CD4-positive, alpha-beta T cell treated with Interleukin-4 for 4 hours (primary cell): ENCODE results near the gene C1QB.
"Not testable (repeated sequence)": the region's sequence is repeated elsewhere in the genome, so short reads cannot be mapped to it uniquely, and the experiment has no call there.

Experiments used
- DNase-seq: peaks from one replicate; pipeline ENCODE4 v3.0.0-alpha.2; 2020

The C1QB gene

DNA sequence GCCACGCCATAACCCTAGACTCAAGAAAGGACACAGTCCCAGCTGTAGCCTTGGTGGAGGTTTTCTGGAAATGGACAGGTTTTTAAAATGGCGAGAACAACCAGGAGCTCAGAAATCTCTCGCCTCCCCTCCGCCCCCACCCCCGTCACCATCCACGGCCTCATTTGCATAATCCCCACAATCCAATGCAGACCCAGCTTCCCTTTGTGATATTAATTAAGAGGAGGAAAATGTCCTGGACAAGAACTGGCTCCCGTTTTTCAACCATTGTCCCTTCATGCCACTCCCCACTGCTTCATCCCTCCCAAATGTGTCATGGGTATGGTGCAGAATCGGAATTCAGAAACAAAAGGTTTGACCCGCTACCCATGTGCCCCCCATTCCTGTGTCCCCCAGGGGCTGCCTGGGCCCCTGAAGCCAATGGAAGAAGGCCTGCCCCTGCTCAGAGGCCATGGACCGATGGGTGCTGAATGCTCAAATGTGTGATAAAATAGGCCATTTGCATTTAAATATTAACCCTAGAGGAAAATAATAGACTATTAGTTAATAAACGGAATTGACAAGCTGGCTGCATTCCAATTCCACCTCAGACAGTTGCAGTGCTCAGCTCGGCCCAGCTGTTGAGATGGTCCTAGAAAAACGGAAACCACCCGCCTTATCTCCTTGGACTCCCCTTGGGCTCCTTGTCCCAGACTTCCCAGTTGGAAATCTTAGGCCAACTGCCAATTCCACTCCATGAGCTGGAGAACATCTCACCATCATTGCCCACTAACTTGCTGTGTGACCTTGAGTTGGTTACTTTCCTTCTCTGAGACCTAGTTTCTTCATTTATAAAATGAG lies 46.9 kb downstream of the C1QB start:
- DNase-seq, result no peak

DNA sequence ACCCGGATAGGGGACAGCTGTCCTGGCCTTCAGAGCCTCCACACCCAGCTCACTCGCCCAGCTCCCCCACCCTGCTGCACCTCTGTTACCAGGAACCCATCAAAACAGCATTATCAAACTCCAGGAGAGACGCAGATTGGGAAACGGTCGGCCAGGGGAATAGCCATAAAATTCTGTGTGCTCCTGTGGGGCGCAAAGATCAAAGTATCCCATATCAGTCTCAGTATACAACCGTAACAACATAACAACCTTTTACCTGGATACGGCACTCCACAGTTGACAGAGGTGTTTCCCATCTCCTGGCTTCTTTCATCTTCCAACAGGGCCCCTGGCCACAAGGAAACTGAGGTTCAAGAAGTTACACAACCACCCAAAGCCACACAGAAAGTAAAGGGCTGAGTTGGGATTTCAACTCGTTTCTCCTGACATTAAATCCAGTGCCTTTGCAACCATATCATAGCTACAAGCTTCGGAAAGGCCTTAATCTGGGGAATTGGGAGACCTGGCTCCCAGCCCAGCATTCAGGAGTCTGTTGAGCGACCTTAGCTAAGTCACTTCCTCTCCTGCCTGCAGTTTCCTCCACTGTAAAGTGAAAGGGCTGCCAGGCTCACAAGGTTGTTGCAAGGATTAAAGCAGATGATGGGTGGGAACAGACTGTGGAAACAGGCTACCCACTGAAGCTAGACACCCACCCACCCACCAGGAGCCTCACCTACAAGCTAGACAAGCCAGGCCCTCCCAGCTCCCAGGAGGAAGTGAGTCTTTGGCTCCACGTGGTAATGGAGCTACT lies 49.5 kb downstream of the C1QB start:
- DNase-seq, result no peak

DNA sequence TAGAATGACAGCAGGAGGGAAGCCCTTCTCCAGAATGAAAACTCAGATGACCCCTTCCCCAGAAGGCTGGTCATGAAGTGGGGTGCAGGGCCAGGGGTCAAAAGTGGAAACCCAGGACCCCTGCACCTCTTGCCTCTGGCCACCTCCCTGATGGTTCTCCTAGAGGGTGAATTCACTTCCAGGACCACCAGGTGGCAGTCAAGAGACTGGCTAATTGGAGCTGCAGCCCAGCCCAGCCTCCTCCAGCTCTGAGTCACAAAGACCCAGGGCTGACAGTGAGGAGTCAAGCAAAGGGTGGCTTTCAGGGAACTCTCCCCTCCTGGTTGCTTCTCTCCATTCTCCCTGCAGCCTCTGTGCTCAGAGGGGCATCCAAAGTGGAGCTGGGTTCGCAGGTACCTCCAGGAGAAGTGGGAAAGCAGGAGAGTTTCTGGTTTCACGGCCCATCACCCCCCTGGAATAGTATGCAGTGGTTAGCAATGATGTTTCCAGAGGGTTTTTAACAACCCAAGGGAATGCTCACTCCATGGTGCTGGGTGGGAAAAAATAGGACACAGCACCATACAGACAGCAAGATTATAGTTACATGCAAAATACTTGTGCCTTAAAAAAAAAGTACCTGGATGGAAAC lies 51.5 kb downstream of the C1QB start:
- DNase-seq, result peak; percentile 65

DNA sequence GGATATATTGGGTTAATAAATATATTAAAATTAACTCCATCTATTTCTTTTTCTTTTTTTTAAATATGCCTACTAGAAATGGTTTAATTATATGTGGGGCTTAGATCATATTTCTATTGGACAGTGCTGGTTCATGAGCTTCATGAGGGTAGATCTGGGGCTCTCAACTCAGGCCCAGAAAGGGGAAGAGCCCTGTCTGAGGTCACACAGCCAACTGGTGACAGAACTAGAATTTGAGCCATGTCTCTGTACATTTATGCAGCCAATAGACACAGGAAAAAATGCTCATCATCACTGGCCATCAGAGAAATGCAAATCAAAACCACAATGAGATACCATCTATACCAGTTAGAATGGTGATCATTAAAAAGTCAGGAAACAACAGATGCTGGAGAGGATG lies 52.5 kb downstream of the C1QB start:
- no peak for DNase-seq

DNA sequence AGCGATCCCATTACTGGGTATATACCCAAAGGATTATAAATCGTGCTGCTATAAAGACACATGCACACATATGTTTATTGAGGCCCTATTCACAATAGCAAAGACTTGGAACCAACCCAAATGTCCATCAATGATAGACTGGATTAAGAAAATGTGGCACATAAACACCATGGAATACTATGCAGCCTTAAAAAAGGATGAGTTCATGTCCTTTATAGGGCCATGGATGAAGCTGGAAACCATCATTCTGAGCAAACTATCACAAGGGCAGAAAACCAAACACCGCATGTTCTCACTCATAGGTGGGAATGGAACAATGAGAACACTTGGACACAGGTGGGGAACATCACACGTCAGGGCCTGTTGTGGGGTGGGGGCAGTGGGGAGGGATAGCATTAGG lies 53.1 kb downstream of the C1QB start:
- DNase-seq, result not testable (repeated sequence)

GRCh38 chr1:22708777-22709176 lies 55.7 kb downstream of the C1QB start:
- no peak for DNase-seq

DNA sequence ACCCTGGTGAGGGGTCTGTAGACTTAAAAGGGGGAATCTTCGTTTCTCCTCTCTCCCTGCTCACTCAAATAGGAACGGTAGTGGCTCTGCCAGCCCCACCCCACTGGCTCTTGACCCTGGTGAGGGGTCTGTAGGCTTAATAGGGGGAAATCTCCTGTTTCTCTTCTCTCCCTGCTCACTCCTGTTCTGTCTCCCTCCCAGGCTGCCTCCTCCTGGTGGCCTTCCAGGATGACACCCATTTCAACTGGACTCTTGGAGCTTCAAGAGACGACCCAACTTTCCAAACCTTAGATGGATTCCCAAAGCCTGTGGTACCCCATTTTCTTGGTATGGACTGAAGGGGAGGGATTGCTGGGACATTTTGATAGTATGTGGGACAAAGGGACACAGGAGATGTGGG lies 56.2 kb downstream of the C1QB start:
- no peak for DNase-seq

DNA sequence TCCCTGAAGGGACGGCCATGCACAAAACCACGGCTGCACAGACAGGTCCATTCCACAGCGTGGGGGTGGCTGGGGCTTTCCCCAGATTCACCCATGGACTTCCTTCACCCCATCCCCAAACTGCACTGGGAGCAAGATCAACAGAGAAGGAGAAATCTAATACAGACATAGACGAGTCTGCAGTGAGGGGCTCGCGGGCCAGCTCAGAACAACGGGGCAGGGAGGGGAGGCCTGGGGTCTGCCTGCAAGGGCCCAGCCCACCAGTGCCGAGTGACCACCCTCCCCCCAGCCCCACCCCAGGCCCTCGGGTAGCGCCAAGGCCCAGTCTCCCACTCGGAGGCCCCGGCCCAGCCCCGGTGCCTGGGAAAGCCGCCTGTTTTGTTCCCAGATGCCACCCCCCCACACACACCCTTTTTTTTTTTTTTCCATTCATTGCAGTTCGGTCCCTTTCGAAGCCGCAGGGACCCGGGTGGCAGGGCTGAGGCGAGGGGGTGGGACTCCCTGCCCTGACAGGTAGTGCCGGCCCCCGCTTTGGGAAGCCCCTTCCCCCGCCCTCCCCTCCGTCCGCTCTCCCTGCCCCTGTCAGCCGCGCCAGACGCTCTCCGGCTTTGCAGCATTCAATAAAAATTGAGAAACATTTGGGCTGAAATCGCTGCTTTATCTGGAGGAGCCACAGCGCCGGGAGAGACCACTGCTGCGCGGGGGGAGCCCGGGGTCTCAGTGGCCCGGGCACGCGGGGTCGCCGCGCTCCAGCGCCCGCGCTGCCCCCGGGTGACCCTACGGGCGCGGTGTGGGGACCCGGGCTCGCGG lies 57.1 kb downstream of the C1QB start:
- DNase-seq, result no peak

DNA sequence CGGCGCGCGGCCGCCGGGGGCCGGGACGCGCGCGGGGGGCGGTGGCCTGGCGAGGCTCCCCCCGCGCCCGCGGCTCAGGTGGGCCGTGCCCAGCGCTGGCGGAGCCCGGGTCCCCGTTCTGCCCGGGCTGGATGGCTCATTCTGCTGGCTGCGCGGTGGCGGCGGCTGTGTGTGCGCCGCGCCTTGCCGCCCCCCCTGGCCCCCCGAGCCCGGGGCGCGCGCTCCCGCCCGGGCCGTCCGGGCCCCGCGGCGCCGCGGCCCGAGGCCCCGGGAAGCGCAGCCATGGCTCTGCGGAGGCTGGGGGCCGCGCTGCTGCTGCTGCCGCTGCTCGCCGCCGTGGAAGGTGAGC lies 57.6 kb downstream of the C1QB start, which contains the start of gene EPHB2:
TSS of gene EPHB2 (plus strand) at position 139 of the 349 bp plus-strand sequence. CDS start at position 283, 144 bp downstream.
- DNase-seq, result no peak

GRCh38 chr1:22711071-22711470 lies 58.0 kb downstream of the C1QB start:
- DNase-seq, result no peak
